ENCODE results near the gene DAPK2. TPM values are rescaled to one million over a fixed set of nuclear protein-coding genes. Genes with fewer than 3 reads are reported as not detected.

The DAPK2 gene
- total RNA-seq, 4 donors from 2014 or later = 47.4 to 105 (median 78.7) TPM

DNA sequence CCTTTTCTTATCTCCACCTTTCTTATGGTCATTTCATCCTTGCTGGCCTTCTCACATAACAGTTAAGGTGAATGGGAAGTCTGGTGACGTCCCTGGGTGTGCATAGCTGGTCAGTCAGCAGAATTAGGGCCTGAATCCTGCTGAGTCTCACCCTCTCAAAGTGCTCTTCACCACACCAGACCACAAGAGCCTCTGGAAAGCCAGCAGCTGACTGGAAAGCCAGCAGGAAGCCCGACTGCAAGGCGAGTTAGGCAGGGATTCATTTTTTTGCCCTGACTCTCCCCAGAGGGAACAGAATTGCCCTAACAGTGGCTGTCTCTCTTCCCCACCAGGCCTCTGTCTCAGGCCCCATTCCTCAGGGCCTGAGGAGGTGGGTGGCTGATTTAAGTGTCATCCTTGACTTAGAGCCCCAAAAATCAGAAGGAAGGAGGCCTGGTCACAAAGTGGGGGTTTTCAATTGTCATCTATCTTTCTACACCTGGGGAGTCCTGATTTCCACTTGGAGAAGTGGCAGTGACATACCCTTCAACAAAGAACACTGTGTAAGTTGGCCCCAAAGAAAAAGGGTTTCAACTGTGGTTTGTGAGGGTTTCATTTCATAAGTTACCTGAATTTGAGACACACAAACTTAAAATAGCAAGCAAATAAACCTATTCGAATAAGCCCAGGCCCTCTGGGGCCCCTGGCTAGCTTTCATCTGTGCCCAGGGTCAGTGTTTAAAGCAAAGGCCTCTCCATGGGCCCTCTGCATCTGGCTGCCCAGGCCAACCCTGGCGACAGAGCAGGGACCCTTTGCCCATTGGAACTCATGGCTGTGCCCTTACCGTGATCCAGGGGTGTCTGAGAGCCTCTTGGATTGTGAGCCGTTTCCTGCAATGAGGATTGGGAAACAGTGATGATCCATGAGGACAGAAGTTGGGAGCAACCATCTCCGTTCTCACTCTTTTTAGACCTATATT, 122.0 kb downstream of the DAPK2 start:
- Histone ChIP-seq H3K9me3 (no peaks in the 10 kb centered on the region), H3K36me3 (peaks cover 4 to 21% of the 10 kb centered on the region in 2 donors), H3K4me1 (peaks cover 0 to 28% of the 10 kb centered on the region in 2 donors), H3K27ac (peak overlapping the region; percentile 23 to 74 (median 72)), H3K4me3 (replicated peaks in 1 of 3) (no peak overlapping the region), H3K27me3 (no peaks in the 10 kb centered on the region)
- WGBS, 2 donors = 78 to 81% methylated on average over 8 of the region's 8 CpGs
- DNase-seq = peak; percentile 56 to 62
- TF ChIP-seq, protein P1, sequence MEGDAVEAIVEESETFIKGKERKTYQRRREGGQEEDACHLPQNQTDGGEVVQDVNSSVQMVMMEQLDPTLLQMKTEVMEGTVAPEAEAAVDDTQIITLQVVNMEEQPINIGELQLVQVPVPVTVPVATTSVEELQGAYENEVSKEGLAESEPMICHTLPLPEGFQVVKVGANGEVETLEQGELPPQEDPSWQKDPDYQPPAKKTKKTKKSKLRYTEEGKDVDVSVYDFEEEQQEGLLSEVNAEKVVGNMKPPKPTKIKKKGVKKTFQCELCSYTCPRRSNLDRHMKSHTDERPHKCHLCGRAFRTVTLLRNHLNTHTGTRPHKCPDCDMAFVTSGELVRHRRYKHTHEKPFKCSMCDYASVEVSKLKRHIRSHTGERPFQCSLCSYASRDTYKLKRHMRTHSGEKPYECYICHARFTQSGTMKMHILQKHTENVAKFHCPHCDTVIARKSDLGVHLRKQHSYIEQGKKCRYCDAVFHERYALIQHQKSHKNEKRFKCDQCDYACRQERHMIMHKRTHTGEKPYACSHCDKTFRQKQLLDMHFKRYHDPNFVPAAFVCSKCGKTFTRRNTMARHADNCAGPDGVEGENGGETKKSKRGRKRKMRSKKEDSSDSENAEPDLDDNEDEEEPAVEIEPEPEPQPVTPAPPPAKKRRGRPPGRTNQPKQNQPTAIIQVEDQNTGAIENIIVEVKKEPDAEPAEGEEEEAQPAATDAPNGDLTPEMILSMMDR (IDR thresholded peaks at IDR 0.05) = no peak
- no peak for TF ChIP-seq POLR2A (IDR thresholded peaks at IDR 0.05)
- intact Hi-C loops (cut with DNase I) = no loop called here

GRCh38 chr15:63922916-63923315, 123.4 kb downstream of the DAPK2 start:
- WGBS, 2 donors = 84 to 95% methylated on average over 15 to 16 of the region's 16 CpGs
- no peak for DNase-seq
- no peaks in the 10 kb centered on the region for H3K9me3 ChIP-seq
- intact Hi-C loops (cut with DNase I) = no loop called here
- TF ChIP-seq, protein P1 (IDR thresholded peaks at IDR 0.05) = no peak
- no peak for TF ChIP-seq POLR2A (IDR thresholded peaks at IDR 0.05)
- peak overlapping the region in 1 of 3 donors; percentile 74 for H3K27ac ChIP-seq
- H3K4me1 ChIP-seq = peaks cover 0 to 22% of the 10 kb centered on the region in 2 donors
- no peak overlapping the region for H3K4me3 ChIP-seq (replicated peaks in 1 of 3)
- no peaks in the 10 kb centered on the region for H3K27me3 ChIP-seq
- H3K36me3 ChIP-seq = peaks cover 0 to 21% of the 10 kb centered on the region in 2 donors

DNA sequence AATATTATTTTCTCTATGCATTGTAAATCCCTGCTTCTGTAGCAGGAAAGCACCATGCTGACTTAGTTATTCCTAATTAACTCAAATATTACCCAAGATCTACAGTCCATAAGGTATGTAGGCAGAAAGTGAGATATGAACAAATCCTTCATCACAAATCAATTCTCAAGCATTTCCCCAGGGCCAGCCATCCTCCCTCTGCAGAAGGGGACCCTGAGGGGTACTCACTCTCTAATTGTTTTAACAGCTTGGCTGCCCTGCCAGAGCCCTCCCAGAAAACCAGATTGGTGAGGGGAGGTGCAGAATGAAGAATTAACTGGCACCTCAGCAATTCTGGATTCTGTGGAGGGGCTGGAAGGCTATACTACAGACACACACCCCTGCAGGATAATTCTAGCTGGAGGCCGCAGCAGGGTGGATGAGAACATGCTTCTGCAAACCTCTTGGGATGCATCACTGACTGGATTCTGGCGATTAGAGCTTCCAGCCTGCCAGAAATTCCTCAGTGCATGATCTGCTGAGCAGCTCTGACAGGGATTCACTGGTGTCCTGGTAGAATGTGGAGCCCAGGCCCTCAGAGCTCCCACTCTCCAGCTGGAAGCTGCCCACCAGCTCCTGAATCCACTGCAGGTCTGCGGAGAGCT, 123.9 kb downstream of the DAPK2 start:
- intact Hi-C loops (cut with DNase I) = no loop called here
- WGBS, 2 donors = 82% methylated on average over 3 of the region's 3 CpGs; no CpG with 5 or more reads in 1 of the 2 donors
- H3K27ac ChIP-seq = no peak overlapping the region

GRCh38 chr15:63920504-63921175, 125.6 kb downstream of the DAPK2 start:
- H3K36me3 ChIP-seq = peaks cover 0 to 15% of the 10 kb centered on the region in 2 donors
- H3K4me3 ChIP-seq (replicated peaks in 1 of 3) = no peak overlapping the region
- no peak for DNase-seq
- peaks cover 7 to 34% of the 10 kb centered on the region in 2 donors for H3K4me1 ChIP-seq
- H3K27me3 ChIP-seq = no peaks in the 10 kb centered on the region
- TF ChIP-seq, protein P1 (IDR thresholded peaks at IDR 0.05) = no peak
- TF ChIP-seq POLR2A (IDR thresholded peaks at IDR 0.05) = no peak
- no peak overlapping the region for H3K27ac ChIP-seq
- 88% methylated on average over 14 of the region's 14 CpGs for WGBS, 2 donors
- H3K9me3 ChIP-seq = no peaks in the 10 kb centered on the region
- intact Hi-C loops (cut with DNase I) = no loop called here

More for the DNA sequence above, 123.9 kb downstream of the DAPK2 start:
- Histone ChIP-seq H3K27me3 (no peaks in the 10 kb centered on the region), H3K4me1 (peaks cover 0 to 22% of the 10 kb centered on the region in 2 donors), H3K9me3 (no peaks in the 10 kb centered on the region), H3K4me3 (replicated peaks in 1 of 3) (no peak overlapping the region), H3K36me3 (peaks cover 0 to 21% of the 10 kb centered on the region in 2 donors)
- no peak for TF ChIP-seq POLR2A (IDR thresholded peaks at IDR 0.05)
- TF ChIP-seq, protein P1 (IDR thresholded peaks at IDR 0.05) = no peak
- no peak for DNase-seq
